Common myeloid progenitor, CD34-positive (primary cell): ENCODE data around the gene SLC26A11.

ENCODE experiments used
- CTCF ChIA-PET: fragments of 350-600 bp; sonication (Branson Sonifier 250); formaldehyde crosslinking; loops from one replicate; lab custom pipeline; 2021; ENCODE audit warnings: antibody characterized with exemption; lab: Charles Lee
- POLR2A ChIA-PET: fragments of 350-600 bp; sonication (Branson Sonifier 250); formaldehyde crosslinking; loops from one replicate; lab custom pipeline; 2021; ENCODE audit warnings: antibody characterized with exemption; lab: Charles Lee
- DNase-seq, 3 donors: peaks; one replicate each; pipeline versions ENCODE4 v3.0.0 to v3.0.0-alpha.2; 2013
- H3K27ac ChIP-seq, 2 experiments: 1 replicate in 1 of 2; 2 replicates in 1 of 2; pipeline ENCODE4 v1.7.0; 2013; ENCODE audit warnings: inconsistent platforms in 2 of 2, low read length in 2 of 2, mild to moderate bottlenecking in 2 of 2, low read depth in 1 of 2, moderate library complexity in 1 of 2; ENCODE audit not compliant: severe bottlenecking in 2 of 2, insufficient read depth in 1 of 2, poor library complexity in 1 of 2
- H3K27me3 ChIP-seq, 5 experiments: replicated peaks in 2 of 5; 1 replicate in 3 of 5; 2 replicates in 2 of 5; pipeline versions ENCODE4 v1.6.1 to v1.7.0; 2013; ENCODE audit warnings: low read length in 4 of 5, mild to moderate bottlenecking in 2 of 5, moderate library complexity in 2 of 5, inconsistent platforms in 1 of 5; ENCODE audit not compliant: insufficient read depth in 5 of 5, control insufficient read depth in 4 of 5
- H3K36me3 ChIP-seq, 4 experiments: 1 replicate in 2 of 4; 2 replicates in 2 of 4; pipeline versions ENCODE4 v1.6.1 to v1.7.0; 2013; ENCODE audit warnings: low read length in 3 of 4, control low read depth in 1 of 4, mild to moderate bottlenecking in 1 of 4; ENCODE audit not compliant: control insufficient read depth in 4 of 4, insufficient read depth in 4 of 4
- H3K4me1 ChIP-seq, 4 experiments: 1 replicate in 3 of 4; 2 replicates in 1 of 4; pipeline versions ENCODE4 v1.6.1 to v1.7.1; 2013; ENCODE audit warnings: low read length in 3 of 4, mild to moderate bottlenecking in 3 of 4, control low read depth in 1 of 4, inconsistent platforms in 1 of 4, moderate library complexity in 1 of 4; ENCODE audit not compliant: control insufficient read depth in 4 of 4, insufficient read depth in 4 of 4; ENCODE audit errors: control extremely low read depth in 1 of 4
- H3K4me3 ChIP-seq, 7 experiments: 1 replicate in 4 of 7; 2 replicates in 3 of 7; pipeline versions ENCODE4 v1.5.1 to v1.7.0; 2013; ENCODE audit warnings: mild to moderate bottlenecking in 7 of 7, low read length in 6 of 7, moderate library complexity in 6 of 7, inconsistent platforms in 2 of 7, low read depth in 2 of 7, control low read depth in 1 of 7; ENCODE audit not compliant: insufficient read depth in 4 of 7, control insufficient read depth in 1 of 7; ENCODE audit errors: extremely low read depth in 1 of 7
- H3K9me3 ChIP-seq, 5 experiments: 1 replicate in 4 of 5; 2 replicates in 1 of 5; pipeline versions ENCODE4 v1.6.1 to v1.7.1; 2013; ENCODE audit warnings: low read length in 4 of 5, mild to moderate bottlenecking in 2 of 5, inconsistent platforms in 1 of 5, low read depth in 1 of 5, moderate library complexity in 1 of 5; ENCODE audit not compliant: control insufficient read depth in 4 of 5, insufficient read depth in 2 of 5; ENCODE audit errors: control extremely low read depth in 1 of 5
- WGBS: methylation state at CpG from one replicate; pipeline ENCODE4 v1.1.5; 2013; ENCODE audit not compliant: insufficient coverage; 5-methylcytosine and 5-hydroxymethylcytosine counted together

The SLC26A11 gene

GRCh38 chr17:80262291-80262690 is 42.1 kb downstream of the SLC26A11 start:
- ChIA-PET CTCF (no interaction called here), POLR2A (no interaction called here)
- peaks cover 6 to 61% (median 49%) of the 10 kb centered on the region in 4 experiments for H3K4me1 ChIP-seq

GRCh38 chr17:80262775-80263244 is 42.6 kb downstream of the SLC26A11 start:
- Histone ChIP-seq H3K27me3 (no peaks in the 10 kb centered on the region), H3K27ac (no peak overlapping the region), H3K36me3 (peaks cover 0 to 13% (median 5%) of the 10 kb centered on the region in 4 experiments), H3K4me1 (peaks cover 6 to 61% (median 49%) of the 10 kb centered on the region in 4 experiments), H3K4me3 (peak overlapping the region in 4 of 7 experiments; percentile 72 to 89 (median 84)), H3K9me3 (no peaks in the 10 kb centered on the region)
- ChIA-PET CTCF (no interaction called here), POLR2A (no interaction called here)
- WGBS: 100% methylated on average over 3 of the region's 8 CpGs
- no peak for DNase-seq

More at GRCh38 chr17:80262291-80262690, 42.1 kb downstream of the SLC26A11 start:
- Histone ChIP-seq H3K9me3 (no peaks in the 10 kb centered on the region), H3K27me3 (no peaks in the 10 kb centered on the region), H3K4me3 (peak overlapping the region in 2 of 7 experiments; percentile 83 to 84), H3K27ac (no peak overlapping the region), H3K36me3 (peaks cover 0 to 10% (median 3%) of the 10 kb centered on the region in 4 experiments)
- DNase-seq: no peak
- 33% methylated on average over 3 of the region's 3 CpGs for WGBS

- CTCF ChIA-PET: interaction anchor here (0.9 to 1.4 kb wide), 4 partner anchors 9 to 162 kb away, joined by 3 read pairs; partner anchors contain the start of gene GAA
- POLR2A ChIA-PET: no interaction called here
- peaks cover 6 to 58% (median 48%) of the 10 kb centered on the region in 4 experiments for H3K4me1 ChIP-seq
- H3K4me3 ChIP-seq: peak overlapping the region; percentile 40 to 89 (median 82)
- no peaks in the 10 kb centered on the region for H3K9me3 ChIP-seq
- DNase-seq: peak; percentile 90 to 94 (median 92)
- 20% methylated on average over 15 of the region's 19 CpGs for WGBS
- H3K27ac ChIP-seq: peak overlapping the region in 1 of 2 experiments; percentile 64
- no peaks in the 10 kb centered on the region for H3K27me3 ChIP-seq
- H3K36me3 ChIP-seq: peaks cover 0 to 20% (median 7%) of the 10 kb centered on the region in 4 experiments
These were observed 43.3 kb downstream of the SLC26A11 start for GRCh38 chr17:80263253-80264204.

- peak; percentile 32 to 77 (median 63) for DNase-seq
- no peaks in the 10 kb centered on the region for H3K9me3 ChIP-seq
- peak overlapping the region in 1 of 2 experiments; percentile 64 for H3K27ac ChIP-seq
- POLR2A ChIA-PET: no interaction called here
- H3K4me3 ChIP-seq: peak overlapping the region; percentile 40 to 89 (median 82)
- peaks cover 6 to 52% (median 47%) of the 10 kb centered on the region in 4 experiments for H3K4me1 ChIP-seq
- CTCF ChIA-PET: interaction anchor here (0.9 to 1.4 kb wide), 4 partner anchors 8 to 163 kb away, joined by 3 read pairs; partner anchors contain the start of gene GAA
- 1% methylated on average over 10 of the region's 19 CpGs for WGBS
- no peaks in the 10 kb centered on the region for H3K27me3 ChIP-seq
- H3K36me3 ChIP-seq: peaks cover 2 to 27% (median 14%) of the 10 kb centered on the region in 4 experiments
These were observed 44.2 kb downstream of the SLC26A11 start for GRCh38 chr17:80264205-80265075.

GRCh38 chr17:80265205-80266068 is 45.2 kb downstream of the SLC26A11 start:
- CTCF ChIA-PET: no interaction called here
- no peaks in the 10 kb centered on the region for H3K27me3 ChIP-seq
- H3K4me1 ChIP-seq: peaks cover 6 to 46% (median 40%) of the 10 kb centered on the region in 4 experiments
- no peaks in the 10 kb centered on the region for H3K9me3 ChIP-seq
- DNase-seq: no peak
- H3K27ac ChIP-seq: no peak overlapping the region
- over 99% methylated on average over 14 of the region's 17 CpGs for WGBS
- POLR2A ChIA-PET: no interaction called here
- H3K4me3 ChIP-seq: no peak overlapping the region
- peaks cover 2 to 36% (median 19%) of the 10 kb centered on the region in 4 experiments for H3K36me3 ChIP-seq

- no peak overlapping the region for H3K4me3 ChIP-seq
- 94% methylated on average over 3 of the region's 6 CpGs for WGBS
- H3K27me3 ChIP-seq: no peaks in the 10 kb centered on the region
- ChIA-PET POLR2A (no interaction called here), CTCF (interaction anchor here (0.6 kb wide), 1 partner anchor 481 kb away, joined by 4 read pairs; no protein-coding TSS in a partner anchor)
- H3K9me3 ChIP-seq: no peaks in the 10 kb centered on the region
- no peak for DNase-seq
- H3K36me3 ChIP-seq: peaks cover 2 to 45% (median 22%) of the 10 kb centered on the region in 4 experiments
- H3K4me1 ChIP-seq: peaks cover 2 to 32% (median 26%) of the 10 kb centered on the region in 4 experiments
- no peak overlapping the region for H3K27ac ChIP-seq
These were observed 47.2 kb downstream of the SLC26A11 start for GRCh38 chr17:80267391-80267790.
